Right lobe of liver (tissue), 4 donors: ENCODE measurements around the gene INAFM1.

ENCODE experiments used
- POLR2A ChIP-seq: fragments of 450-650 bp; IDR thresholded peaks from one replicate; pipeline ENCODE4 v1.6.1; 2017; ENCODE audit warnings: antibody characterized with exemption, mild to moderate bottlenecking
- TF ChIP-seq, protein P1 (sequence below), 4 donors: fragments of 200-600 bp in 3 of 4; fragments of 450-650 bp in 1 of 4; IDR thresholded peaks; one replicate each; pipeline versions ENCODE4 v1.5.1 to v1.8.0; 2016 to 2022; ENCODE audit warnings: antibody characterized with exemption in 4 of 4, mild to moderate bottlenecking in 2 of 4
- donor health status: DM: no; HTN: no; CAD: no.
- donor health status: DM: no; HTN: no; CAD: no.
- donor health status: DM: no; HTN: yes; CAD: no.

DNA sequence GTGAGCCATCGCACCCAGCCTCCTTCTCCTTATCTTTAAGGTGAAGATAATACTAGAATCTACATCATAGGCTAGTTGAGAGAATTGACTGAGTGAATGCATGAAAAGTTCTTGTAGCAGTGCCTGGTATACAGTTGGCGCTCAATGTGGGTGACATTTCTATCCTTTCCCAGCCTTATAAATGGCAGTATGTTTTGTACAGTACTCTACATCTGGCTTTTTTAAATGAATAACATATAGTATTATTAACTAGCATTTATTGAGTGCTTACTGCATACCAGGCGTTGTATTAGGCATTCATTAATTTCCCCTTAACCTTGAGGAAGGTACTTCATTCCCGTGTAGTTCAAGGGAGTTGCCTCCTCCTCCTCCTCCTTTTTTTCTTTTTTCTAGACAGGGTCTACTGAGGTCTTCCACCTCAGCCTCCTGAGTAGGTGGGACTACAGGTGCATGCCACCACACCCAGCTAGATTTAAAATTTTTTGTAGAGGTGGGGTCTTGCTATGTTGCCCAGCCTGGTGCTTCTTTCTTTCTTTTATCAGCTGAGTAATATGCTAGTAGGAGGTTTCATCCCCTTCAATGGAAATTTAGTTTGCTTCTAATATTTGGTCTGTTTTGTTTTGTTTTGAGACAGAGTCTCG lies 37.8 kb downstream of the INAFM1 start:
- TF ChIP-seq, protein P1, sequence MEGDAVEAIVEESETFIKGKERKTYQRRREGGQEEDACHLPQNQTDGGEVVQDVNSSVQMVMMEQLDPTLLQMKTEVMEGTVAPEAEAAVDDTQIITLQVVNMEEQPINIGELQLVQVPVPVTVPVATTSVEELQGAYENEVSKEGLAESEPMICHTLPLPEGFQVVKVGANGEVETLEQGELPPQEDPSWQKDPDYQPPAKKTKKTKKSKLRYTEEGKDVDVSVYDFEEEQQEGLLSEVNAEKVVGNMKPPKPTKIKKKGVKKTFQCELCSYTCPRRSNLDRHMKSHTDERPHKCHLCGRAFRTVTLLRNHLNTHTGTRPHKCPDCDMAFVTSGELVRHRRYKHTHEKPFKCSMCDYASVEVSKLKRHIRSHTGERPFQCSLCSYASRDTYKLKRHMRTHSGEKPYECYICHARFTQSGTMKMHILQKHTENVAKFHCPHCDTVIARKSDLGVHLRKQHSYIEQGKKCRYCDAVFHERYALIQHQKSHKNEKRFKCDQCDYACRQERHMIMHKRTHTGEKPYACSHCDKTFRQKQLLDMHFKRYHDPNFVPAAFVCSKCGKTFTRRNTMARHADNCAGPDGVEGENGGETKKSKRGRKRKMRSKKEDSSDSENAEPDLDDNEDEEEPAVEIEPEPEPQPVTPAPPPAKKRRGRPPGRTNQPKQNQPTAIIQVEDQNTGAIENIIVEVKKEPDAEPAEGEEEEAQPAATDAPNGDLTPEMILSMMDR (IDR thresholded peaks at IDR 0.05): no peak
- TF ChIP-seq POLR2A: no peak
